Neutrophil (primary cell): ENCODE measurements around the gene CPNE2.

Experiments used
- H3K27ac ChIP-seq: fragments of 200-600 bp; sonication (generic); 2 replicates; pipeline ENCODE4 v1.5.1; 2016; ENCODE audit warnings: mild to moderate bottlenecking, moderate library complexity
- H3K27me3 ChIP-seq: fragments of 200-600 bp; sonication (generic); 2 replicates; pipeline ENCODE4 v1.6.0; 2016; ENCODE audit warnings: mild to moderate bottlenecking
- H3K36me3 ChIP-seq: fragments of 200-600 bp; sonication (generic); 2 replicates; pipeline ENCODE4 v1.5.1; 2017
- H3K4me1 ChIP-seq, 2 experiments: fragments of 200-600 bp in 1 of 2; sonication (generic) in 1 of 2; 1 replicate in 1 of 2; 2 replicates in 1 of 2; pipeline versions ENCODE4 v1.5.1 to v1.6.1; 2013 to 2016; ENCODE audit warnings: low read depth in 1 of 2, low read length in 1 of 2, mild to moderate bottlenecking in 1 of 2, moderate library complexity in 1 of 2; ENCODE audit not compliant: control insufficient read depth in 1 of 2, insufficient read depth in 1 of 2
- H3K4me3 ChIP-seq, 2 experiments: fragments of 200-600 bp in 1 of 2; sonication (generic) in 1 of 2; 1 replicate in 1 of 2; 2 replicates in 1 of 2; pipeline ENCODE4 v1.5.1; 2013 to 2016; ENCODE audit warnings: low read depth in 1 of 2, low read length in 1 of 2, mild to moderate bottlenecking in 1 of 2, moderate library complexity in 1 of 2
- H3K9me3 ChIP-seq: fragments of 200-600 bp; sonication (generic); 2 replicates; pipeline ENCODE4 v1.5.1; 2016
- CTCF ChIP-seq: fragments of 200-600 bp; sonication (generic); IDR thresholded peaks from 2 replicates; pipeline ENCODE4 v1.5.1; 2016; ENCODE audit warnings: antibody characterized with exemption

CPNE2 gene

GRCh38 chr16:57123974-57124674, 31.7 kb downstream of the CPNE2 start:
- Histone ChIP-seq H3K4me3 (no peak overlapping the region), H3K27ac (peak overlapping the region; percentile 85), H3K36me3 (peaks cover 54% of the 10 kb centered on the region), H3K27me3 (no peaks in the 10 kb centered on the region), H3K9me3 (no peaks in the 10 kb centered on the region), H3K4me1 (peaks cover 38 to 58% of the 10 kb centered on the region in 2 experiments)
- no peak for TF ChIP-seq CTCF

DNA sequence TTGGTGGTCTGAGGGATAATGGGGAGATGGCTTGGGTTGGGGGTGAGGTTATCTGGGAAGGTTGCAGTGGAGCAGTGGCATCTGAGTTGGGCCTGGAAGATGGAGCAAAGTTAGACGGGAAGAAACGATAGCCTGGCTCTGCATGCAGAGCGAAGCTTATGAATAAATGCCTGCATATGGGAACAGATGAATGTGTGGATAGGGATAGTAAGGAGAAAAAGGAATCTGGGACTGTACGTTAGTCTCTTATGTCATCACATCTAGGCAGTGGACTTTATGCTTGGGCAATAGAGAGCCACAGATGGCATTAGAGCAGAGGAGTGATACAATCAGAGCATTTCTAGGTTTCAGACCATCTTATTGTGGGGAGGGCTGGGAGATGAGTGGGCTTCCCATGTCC, 33.0 kb downstream of the CPNE2 start:
- no peaks in the 10 kb centered on the region for H3K9me3 ChIP-seq
- H3K36me3 ChIP-seq: peaks cover 49% of the 10 kb centered on the region
- H3K4me1 ChIP-seq: peaks cover 38 to 60% of the 10 kb centered on the region in 2 experiments
- no peak overlapping the region for H3K4me3 ChIP-seq
- no peaks in the 10 kb centered on the region for H3K27me3 ChIP-seq
- TF ChIP-seq CTCF: no peak
- peak overlapping the region; percentile 85 for H3K27ac ChIP-seq

GRCh38 chr16:57125969-57126368, 33.6 kb downstream of the CPNE2 start:
- H3K27ac ChIP-seq: peak overlapping the region; percentile 85
- no peaks in the 10 kb centered on the region for H3K9me3 ChIP-seq
- H3K36me3 ChIP-seq: peaks cover 49% of the 10 kb centered on the region
- H3K27me3 ChIP-seq: no peaks in the 10 kb centered on the region
- no peak overlapping the region for H3K4me3 ChIP-seq
- TF ChIP-seq CTCF: no peak
- H3K4me1 ChIP-seq: peaks cover 38 to 60% of the 10 kb centered on the region in 2 experiments

DNA sequence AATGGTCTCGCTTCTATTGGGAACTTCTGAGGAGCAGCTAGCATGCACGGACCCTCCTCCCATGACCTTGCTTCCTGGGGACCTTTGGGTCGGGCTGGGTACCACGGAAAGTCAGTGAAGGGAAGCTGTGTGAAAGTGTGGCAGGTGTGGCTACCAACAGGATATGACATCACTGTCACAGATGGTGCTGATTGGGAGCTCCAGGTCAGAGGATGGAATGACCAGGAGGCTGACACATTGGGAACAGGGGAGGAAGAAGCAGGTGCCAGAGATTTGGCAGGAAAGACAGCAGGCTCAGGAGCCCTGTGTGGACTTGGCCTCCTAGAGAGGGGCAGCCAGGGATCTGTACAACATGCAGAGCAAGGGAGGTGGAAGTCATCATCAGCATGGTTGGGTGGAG, 34.0 kb downstream of the CPNE2 start:
- Histone ChIP-seq H3K36me3 (peaks cover 49% of the 10 kb centered on the region), H3K9me3 (no peaks in the 10 kb centered on the region), H3K27me3 (no peaks in the 10 kb centered on the region), H3K27ac (peak overlapping the region; percentile 85), H3K4me1 (peaks cover 38 to 60% of the 10 kb centered on the region in 2 experiments), H3K4me3 (no peak overlapping the region)
- no peak for TF ChIP-seq CTCF

DNA sequence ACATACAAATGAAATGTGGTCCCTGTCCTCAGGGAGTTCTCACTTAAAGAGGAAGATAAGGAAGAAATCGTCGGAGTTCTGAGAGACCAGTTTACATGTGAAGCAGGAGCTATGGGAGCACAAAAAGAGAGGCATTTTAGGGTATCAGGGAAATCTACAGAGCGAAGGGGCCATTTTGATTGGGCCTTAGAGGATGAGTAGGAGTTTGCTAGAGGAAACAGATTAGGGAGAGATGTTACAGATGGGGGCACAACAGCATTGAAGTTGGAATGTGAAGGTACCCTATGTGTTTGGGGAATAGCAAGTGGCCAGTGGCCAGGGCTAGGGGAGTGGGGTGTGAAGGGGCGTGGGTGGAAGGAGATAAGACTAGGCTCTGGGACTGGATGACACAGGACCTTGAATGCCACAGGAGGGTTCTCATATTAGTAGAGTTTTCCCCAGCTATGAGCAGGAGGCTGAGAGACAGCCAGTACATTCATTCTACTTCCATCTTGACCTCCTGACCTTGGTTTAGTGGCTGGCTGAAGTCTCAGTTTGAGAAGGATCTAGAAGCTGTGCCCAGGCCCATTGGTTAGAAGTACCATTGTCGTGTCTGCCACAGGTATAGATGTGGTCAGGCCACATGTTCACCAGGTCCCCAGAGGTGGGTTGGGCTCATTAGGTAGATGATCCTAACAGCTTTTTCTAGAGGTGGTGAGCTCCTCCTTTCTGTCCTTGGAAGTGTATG, 34.8 kb downstream of the CPNE2 start:
- no peak for TF ChIP-seq CTCF
- Histone ChIP-seq H3K4me1 (peaks cover 38 to 58% of the 10 kb centered on the region in 2 experiments), H3K36me3 (peaks cover 49% of the 10 kb centered on the region), H3K4me3 (no peak overlapping the region), H3K27me3 (no peaks in the 10 kb centered on the region), H3K27ac (peak overlapping the region; percentile 85), H3K9me3 (no peaks in the 10 kb centered on the region)
